Measurements from ENCODE around the gene TMEM51. TPM values are rescaled to one million over a fixed set of nuclear protein-coding genes. Genes with fewer than 3 reads are reported as not detected.

Gene TMEM51
- total RNA-seq, 1 donor from 2014 or later = 2.8 TPM

- intact Hi-C loops (cut with DNase I) = no loop called here
- peak; percentile 10 for DNase-seq (ENCODE audit: low spot score)
Observed at GRCh38 chr1:15187175-15188129, 33.9 kb downstream of the TMEM51 start.

DNA sequence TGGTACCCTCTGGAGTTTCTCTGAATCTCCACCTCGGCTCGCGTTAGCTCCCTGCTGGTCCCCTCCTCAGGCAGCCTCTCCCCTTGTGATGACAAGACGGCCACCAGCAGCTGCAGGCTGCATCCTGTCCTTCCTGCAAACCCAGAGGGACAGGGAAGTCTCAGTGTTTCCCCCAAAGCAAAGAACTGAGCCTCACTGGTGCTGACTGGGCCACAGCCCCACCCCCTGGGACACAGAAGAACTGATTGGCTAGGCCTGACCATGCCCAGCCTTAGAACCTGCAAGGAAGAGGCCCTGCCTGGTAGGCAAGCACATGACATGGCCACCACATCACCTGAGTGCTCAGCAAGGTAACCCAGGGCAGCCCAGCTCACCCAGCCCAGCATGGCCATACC lies 34.6 kb downstream of the TMEM51 start:
- DNase-seq (ENCODE audit: low spot score) = no peak
- intact Hi-C loops (cut with DNase I) = no loop called here

- intact Hi-C loops (cut with DNase I) = no loop called here
- no peak for DNase-seq (ENCODE audit: low spot score)
Observed at GRCh38 chr1:15188678-15189077, 35.1 kb downstream of the TMEM51 start.

DNA sequence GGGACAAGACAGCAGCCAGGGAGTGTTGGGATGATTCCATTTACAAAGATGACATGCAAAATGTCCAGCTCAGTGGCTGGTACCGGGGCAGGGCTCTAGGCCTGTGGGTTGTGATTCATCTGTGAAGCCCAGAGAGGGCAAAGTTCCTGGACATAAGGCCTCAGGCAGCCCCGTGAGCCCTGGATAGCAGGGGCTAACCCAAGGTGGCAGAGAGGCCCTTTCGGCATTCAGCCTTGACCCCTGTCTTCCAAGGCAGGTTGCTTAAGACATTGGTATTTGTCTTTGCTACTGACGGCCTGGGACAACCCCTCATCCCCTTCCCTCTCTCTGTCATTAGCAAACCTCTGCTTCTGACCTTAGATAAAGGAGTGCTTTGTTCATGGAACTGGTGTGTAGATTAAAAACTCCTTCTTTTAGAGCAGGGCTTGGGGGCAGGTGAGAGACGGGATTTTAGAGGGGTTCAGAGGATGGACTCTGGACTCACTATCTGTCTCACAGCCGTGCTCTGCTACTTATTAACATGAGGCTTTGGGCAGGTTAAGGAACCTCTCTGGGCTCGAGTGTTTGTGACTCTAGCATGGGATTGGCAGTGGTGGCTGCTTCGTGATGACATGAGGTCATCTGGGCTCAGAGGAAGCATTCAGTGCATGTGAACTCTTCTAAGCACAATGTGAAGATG lies 36.3 kb downstream of the TMEM51 start:
- no peak for DNase-seq (ENCODE audit: low spot score)
- intact Hi-C loops (cut with DNase I) = no loop called here

GRCh38 chr1:15191267-15191666 lies 37.7 kb downstream of the TMEM51 start:
- no peak for DNase-seq (ENCODE audit: low spot score)

GRCh38 chr1:15191770-15192169 lies 38.2 kb downstream of the TMEM51 start:
- intact Hi-C loops (cut with DNase I) = no loop called here
- no peak for DNase-seq (ENCODE audit: low spot score)

More at GRCh38 chr1:15191267-15191666, 37.7 kb downstream of the TMEM51 start:
- intact Hi-C loops (cut with DNase I) = no loop called here

DNA sequence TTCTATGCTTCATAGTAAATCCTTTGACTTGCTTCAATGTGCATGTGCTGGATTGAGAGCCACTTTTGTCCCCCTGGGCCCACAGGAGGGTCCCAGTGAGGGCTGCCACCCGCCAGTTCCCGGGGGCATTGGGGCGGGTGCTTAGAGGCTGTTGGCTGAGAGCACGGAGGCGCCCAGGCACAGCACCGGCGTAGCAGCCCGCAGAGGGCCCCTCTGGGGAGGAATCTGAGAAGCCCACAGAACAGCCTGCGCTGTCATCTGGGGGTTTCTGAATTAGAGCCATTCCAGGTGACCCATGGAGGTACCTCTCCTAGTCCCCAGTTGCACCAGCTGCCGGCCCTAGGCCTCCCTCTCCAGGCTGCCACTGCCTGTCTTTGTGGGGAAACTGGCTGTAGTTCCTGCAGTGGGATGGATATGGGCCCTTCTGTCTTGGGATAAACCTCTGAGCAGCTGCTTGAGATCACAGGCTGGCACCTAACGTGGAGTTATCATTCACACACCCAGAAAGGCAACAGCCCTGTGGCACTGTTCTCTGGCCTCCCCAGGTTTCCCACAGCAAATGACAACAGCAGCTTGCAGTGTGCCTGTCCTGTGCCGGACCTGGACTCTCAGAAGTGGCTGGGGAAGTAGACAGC lies 39.5 kb downstream of the TMEM51 start:
- intact Hi-C loops (cut with DNase I) = no loop called here
- DNase-seq (ENCODE audit: low spot score) = peak; percentile 38

GRCh38 chr1:15195420-15196052 lies 42.0 kb downstream of the TMEM51 start:
- intact Hi-C loops (cut with DNase I) = no loop called here
- DNase-seq (ENCODE audit: low spot score) = no peak

DNA sequence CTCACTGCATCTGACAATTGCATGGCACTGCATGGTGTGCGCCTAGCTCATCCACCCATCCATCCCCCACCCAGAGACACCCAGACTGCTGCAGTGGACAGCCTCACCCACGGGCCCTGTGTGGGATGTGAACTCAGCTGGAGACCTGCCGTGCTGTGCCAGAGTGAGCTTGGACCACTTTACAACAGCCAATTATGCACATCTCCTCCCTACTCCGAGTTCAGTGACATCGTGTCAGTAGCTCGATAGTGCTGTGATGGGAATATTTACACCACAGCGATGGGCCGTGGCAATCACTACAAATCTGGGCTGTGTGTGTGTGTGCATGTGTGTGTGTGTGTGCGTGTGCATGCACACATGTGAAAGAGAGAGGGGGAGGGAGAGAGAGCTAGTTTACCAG lies 42.5 kb downstream of the TMEM51 start:
- intact Hi-C loops (cut with DNase I) = no loop called here
- no peak for DNase-seq (ENCODE audit: low spot score)

GRCh38 chr1:15196807-15197530 lies 43.4 kb downstream of the TMEM51 start:
- intact Hi-C loops (cut with DNase I) = no loop called here

DNA sequence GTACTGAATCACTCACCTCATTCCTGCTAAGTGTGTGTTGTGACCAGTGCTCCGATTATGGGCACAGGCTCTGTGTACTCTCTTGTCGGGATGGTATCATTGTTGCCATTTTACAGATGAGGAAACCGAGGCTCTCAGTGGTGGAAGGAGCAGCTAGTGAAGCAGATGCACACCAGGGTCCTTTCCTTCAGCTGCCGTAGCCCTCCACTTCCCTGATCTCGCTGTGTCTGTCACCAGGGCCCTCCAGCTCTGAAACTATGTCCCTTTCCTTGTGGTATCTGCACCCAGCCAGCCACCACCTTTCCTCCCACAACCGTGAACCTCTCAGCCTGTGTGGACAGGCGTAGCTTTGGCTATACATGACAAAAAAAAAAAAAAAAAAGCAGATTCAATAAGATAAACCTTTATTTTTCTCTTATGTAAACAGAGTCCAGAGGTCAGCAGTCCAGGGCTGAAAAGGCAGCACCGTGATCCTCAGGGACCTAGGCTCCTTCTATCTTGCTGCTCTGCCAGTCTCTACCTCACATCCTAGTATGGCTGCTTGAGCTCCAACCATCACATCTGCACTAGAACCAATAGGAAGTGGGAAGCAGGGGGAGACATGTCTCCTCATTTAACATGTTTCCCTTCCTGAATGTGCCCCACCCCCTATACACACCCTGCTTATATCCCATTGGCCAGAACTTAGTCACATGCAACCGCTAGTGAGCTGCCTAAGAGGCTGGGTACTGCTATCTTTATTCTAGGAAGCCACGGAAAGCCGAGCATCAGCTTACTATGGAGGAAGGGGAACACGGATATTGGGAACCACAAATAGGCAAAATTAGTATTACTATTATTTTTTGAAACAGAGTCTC lies 44.3 kb downstream of the TMEM51 start:
- no peak for DNase-seq (ENCODE audit: low spot score)
- intact Hi-C loops (cut with DNase I) = no loop called here

More at GRCh38 chr1:15196807-15197530, 43.4 kb downstream of the TMEM51 start:
- DNase-seq (ENCODE audit: low spot score) = no peak

DNA sequence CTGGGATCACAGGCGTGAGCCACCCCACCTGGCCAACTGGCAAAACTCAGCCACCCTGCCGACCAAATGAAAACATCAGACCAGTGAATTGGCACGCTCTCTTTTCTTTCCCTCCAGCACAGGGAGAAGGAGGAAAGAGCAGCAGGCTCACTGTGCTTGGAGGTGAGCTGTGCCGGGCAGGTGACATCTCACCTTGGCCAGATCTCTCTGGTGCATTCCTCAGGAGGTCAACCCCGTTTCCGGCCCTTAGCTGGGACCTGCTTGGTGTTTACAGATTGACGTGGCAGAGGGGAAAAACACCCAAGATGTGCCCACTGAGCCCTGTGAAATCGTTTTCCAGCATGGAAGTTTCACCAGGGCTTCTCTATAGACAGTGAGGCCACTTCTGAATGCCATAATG lies 45.1 kb downstream of the TMEM51 start:
- intact Hi-C loops (cut with DNase I) = no loop called here
- DNase-seq (ENCODE audit: low spot score) = no peak

DNA sequence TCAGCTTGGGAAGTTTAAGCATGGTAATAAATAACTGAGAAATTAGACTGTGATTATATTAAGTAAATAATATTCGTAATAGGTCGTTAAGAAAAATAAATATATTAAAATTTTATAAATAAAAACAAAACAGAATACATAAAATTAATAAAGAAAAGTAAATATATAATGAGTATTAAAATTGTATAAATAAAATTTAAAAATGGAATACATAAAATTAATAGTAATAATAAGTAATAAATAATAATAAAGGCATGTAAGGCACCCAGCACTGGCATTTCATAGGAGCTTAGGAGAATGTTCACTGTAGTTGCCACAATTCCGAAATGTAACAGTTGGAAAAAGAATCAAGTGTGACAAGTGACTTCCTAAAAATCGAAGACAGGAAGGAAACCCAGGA lies 47.7 kb downstream of the TMEM51 start:
- intact Hi-C loops (cut with DNase I) = no loop called here
- no peak for DNase-seq (ENCODE audit: low spot score)

- no peak for DNase-seq (ENCODE audit: low spot score)
- intact Hi-C loops (cut with DNase I) = no loop called here
Observed at GRCh38 chr1:15201849-15202551, 48.5 kb downstream of the TMEM51 start.

DNA sequence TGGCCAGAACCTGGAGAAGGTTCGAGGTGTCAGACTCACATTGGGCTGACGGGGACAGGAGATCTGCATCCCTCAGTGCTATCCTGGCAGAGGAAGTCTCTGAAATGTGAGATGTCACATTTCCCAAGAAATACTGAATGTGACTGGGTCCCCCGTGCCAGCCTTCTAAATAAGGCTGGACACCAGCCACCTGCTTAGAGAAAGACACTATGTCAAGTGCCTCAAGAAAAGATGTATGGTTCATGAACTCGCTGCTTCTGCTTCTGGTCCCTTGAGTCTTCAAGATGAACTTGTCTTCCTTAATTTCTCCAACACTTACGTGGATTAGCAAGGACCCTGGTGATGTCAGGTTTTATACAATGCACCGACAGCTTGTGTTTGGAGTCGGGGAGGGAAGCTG lies 51.4 kb downstream of the TMEM51 start:
- no peak for DNase-seq (ENCODE audit: low spot score)
- intact Hi-C loops (cut with DNase I) = no loop called here

DNA sequence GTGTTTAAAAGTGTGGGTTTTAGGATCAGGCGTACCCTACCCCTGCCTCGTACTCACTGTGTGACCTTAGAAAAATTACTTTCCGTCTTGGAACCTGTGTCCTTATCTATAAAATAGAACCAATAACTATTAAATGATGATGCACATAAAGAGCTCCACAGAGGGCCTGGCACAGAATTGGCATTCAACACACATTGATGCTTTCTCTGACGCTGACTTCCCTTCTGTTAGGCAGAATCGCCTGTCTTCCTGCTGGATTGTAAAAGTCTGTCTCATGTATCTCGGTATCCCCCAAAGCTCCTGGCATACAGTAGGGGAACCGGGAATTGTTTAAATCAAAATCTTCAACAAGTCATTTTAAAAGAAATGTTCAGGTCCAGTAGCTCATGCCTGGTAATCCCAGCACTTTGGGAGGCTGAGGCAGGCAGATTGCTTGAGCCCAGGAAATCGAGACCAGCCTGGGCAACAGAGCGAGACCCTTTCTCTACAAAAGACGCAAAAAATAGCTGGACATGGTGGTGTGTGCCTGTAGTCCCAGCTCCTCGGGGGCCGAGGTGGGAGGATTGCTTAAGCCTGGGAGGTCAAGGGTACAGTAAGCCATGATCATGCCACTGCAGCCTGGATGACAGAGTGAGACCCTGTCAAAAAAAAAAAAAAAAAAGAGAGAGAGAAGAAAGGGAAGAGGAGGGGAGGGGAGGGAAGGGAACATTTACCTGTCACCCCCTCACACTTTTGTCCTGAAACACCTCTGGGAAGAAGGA lies 52.2 kb downstream of the TMEM51 start:
- DNase-seq (ENCODE audit: low spot score) = no peak
- intact Hi-C loops (cut with DNase I) = no loop called here

DNA sequence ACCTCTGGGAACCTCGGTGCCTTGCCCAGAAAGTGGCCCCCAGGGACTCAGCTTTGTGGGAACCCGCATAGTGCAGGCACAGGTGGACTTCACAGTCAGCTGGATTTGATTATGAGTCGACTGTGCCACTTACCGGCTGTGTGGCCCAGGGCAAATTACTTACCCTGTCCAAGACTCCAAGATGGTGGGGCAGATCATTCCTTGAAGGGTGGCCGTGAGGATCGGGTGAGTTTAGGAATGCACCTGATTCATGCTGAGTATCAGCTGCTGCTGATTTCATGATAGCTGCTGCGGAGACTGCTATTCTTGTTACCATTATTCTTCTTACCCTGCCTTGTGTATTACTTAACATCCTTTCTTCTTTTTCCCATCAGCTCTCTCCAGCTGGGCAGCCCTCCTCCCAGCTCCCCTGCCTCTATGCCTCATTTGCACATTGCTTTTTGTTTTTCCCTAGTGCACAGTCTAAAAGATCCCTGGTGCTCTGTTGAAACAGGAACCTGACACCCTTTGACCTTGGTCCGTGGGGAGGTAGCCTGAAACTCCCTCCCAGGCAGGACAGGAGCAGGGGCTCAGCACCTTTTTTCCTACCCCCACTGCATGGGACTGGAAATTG lies 53.0 kb downstream of the TMEM51 start:
- peak; percentile 17 for DNase-seq (ENCODE audit: low spot score)
- intact Hi-C loops (cut with DNase I) = no loop called here
